Stimulated activated CD8-positive, alpha-beta memory T cell treated with anti-CD3 and anti-CD28 coated beads, Interleukin-12 subunit alpha, Interleukin-12 subunit beta, amount 100 ng/mL, for 1 hour (primary cell): ENCODE measurements around the gene GPATCH2L.

Source experiments
- DNase-seq: peaks from one replicate; pipeline ENCODE4 v3.0.0-alpha.2; 2020; ENCODE audit warnings: low read depth

GPATCH2L gene

DNA sequence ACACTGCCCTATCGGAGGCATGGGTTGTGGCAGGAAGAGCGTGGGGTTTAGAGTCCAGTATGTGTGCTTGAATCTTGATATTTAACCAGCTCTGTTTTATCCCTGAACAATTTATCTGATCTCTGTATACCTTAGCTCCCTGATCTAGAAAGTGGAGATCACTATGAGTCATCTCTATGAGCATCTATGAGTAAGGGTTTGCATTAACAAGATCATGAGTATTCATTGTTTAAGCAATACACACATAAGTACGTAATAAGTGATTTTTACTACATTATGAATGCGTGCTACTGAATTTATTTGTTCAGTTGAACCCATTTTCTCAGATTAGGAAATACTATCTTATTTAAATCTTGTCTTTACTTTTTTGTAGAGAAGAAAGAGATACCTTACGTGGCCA is 49.4 kb downstream of the GPATCH2L start:
- DNase-seq, result no peak

DNA sequence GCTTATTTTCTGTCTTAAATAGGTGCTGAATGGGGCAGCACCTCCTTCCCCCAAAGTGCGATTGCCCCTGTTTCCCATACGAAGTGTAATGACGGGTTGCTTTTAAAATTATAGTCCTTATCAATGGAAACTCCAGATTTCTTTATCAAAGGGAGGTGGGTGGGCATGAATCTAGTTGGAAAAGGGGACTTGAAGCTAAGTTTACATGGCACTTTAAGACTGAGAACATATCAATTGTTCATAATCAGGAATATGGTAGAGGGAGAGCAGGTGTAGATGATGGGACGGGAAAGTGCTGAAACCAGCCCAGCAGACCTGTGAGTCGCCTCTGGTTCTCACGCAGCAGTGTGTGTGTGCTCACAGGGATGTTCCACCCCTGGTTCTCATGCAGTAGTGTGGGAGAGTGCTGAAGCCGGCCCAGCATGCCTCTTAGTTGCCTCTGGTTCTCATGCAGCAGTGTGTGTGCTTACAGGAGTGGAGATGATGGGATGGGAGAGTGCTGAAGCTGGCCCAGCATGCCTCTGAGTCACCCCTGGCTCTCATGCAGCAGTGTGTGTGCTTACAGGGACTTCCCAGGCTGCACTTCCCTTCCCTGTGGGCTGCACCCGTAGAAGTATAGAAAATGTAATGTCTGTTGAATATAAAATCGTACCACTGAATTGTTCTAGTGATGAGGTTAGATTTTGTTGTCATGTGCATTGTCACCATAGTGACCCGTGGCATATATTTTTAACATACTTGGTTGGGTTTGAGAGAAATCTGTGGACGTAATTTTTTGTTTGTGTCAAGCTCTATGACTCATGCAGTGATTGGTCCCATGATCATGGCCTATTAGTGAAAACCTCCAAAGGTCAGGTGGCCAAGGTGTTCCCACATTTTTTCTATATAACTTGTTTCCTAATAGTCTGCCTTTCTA is 51.6 kb downstream of the GPATCH2L start:
- no peak for DNase-seq

DNA sequence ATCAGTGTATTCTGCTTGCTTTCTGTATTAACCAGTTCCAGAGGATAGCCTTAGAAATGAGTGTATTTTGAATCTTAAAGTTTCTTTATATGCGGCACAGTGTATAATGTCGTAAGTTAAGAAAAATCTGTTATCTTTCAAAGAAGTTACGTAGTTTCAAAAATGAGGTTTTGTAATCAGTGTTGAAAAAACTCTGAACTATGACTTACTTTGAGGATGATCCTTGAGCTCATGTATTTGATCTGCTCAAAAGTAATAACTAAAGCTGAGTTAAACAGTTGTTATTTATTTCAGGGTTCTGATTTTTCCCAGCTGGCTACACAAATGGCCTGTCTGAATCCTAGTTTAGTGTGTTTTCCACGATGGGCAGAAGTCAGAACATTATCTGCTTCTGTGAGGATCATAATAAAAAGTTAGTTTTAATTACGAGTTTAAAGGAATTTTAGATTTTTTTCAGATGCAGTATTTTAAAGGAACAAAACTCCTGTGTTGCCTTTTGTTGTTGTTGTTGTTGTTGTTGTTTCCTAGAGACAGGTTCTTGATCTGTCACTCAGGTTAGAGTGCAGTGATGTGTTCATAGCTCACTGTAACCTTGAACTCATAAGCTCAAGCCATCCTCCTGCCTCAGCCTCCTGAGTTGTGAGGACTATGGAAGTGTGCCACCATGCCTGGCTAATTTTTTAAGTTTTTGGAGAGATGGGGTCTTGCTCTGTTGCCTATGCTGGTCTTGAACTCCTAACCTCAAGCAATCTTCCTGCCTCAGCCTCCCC is 52.9 kb downstream of the GPATCH2L start:
- no peak for DNase-seq

DNA sequence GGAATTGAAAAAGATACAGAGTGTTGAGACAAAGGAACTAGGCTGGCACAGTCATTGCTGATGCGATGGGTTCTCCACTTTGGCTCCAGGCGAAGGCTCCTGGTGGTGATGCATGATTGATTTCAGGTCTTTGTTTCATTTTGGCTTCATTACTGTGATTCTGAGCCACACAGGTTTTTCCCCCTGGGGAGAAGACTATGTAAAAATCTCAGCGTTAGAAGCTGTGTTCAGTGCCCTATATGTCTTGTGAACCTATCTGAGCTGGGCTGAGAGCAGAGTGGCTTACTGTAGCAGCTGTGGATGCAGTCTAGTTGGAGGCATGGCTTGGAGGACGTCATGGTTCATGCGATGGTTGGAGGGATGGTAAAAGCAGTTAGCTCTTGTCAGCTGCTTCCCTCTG is 54.0 kb downstream of the GPATCH2L start:
- no peak for DNase-seq

DNA sequence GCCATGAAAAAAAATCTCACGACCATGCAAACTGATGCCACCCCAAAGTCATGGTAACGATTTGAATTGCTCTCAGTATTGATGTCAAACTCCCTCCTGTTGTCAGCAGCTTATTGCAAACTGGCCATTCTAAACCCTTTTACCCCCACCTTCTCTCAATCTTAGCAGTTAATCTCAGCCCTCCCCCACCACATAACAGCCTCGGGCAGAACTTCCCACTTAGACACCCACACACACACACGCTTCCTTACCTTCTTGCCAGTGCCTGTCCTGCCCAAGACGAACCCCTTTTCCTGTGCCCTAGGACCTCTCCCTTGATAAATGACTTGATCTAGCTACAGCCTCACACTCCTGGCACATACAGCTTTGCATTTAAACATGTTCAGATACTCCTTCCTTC is 56.6 kb downstream of the GPATCH2L start:
- DNase-seq, result no peak

DNA sequence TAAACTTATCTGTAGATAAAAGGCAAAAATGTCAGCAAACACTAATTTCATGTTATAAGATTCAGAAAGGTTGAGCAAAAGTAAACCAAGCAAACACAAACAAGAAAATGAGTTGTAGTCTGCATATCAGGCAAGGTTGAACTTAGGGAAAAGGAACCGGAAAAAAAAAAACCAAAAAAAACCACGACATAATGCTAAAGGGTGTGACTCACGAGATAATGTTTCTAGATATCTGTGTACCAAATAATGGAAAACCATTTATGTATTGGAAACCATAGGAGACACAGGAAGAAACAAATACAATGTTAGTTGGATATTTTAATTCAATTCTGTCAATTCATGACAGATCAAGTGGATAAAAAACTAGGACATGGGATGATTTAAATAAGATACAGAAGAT is 60.5 kb downstream of the GPATCH2L start:
- no peak for DNase-seq

DNA sequence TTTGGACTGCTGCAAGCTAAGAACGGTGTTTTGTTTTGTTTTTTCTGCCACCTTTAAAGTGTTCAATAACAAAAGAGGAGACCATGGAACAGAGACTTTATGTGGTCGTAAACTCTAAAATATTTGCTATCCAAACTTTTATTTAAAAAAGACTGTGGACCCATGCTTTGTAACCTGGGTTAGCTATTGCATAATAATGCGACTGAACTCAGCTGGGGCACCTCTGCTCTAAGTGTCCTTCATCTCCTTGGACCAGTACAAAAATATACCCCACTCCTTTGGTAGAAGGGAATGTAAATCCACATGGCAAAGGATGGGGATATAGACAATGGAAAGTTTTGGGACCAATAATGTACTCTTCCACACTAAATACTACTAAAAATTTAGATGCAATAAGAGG is 65.5 kb downstream of the GPATCH2L start:
- DNase-seq, result no peak

DNA sequence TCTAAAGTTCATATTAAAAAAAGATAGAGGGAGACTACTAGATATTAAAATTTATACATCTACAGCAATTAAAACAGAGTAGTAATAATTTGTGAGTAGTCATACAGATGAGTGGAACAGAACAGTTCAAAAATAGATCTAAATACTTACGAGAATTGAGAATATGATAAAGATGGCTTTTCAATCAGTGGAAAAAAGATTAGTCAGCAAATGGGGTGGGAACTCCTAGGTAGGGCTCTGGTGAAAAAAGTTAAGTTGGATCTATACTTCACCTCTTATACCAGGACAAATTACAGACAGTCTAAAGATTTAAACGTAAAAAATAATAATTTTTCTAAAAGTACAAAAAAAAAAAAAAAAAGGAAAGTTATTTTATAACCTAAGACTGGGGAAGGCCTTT is 66.9 kb downstream of the GPATCH2L start:
- DNase-seq, result no peak

DNA sequence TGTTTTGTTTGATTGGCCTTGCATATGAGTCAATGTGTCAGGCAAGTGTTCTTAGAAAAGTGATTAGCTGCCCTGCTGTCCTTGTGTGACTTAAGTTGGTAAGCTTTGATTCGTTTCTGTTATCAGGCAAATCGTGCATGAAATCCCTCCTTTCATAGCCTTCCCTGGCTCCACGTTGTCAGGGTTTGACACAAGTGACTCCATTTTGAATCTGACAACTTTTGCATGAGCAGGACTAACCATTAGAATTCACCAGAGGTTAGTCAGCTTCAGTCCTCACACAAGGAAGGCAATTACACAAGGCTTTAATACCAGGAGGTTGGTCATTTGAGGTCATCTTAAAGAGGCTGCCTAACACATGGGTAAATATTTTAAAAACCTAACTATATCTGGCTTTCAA is 68.2 kb downstream of the GPATCH2L start:
- no peak for DNase-seq

DNA sequence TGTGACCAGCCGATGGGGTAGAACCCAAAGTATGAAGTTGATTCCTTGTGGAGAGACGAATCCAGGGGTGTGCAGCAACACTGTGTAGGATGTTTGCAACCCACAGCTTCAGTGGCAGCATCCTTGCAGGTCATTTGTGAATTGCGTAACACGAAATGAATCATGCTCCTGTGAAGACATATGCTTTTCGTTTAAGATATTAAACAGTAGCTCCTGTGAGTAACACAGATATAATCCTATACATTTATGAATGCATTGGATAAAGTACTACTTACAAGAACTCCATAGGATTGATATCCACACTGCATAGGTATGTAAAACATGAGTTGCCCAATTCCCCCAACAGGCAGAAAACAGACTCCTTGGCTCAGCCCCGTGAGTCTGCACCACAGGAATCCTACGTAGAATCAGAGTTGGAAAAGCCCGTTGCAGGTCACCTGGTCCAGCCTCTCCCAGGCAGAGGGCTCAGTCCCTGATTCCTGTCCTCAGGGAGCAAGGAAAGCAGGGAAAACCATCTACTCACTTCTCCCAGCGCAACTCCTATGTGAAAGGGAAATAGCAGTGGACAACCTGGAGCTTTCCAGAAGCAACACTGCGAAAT is 75.8 kb downstream of the GPATCH2L start:
- DNase-seq, result no peak

DNA sequence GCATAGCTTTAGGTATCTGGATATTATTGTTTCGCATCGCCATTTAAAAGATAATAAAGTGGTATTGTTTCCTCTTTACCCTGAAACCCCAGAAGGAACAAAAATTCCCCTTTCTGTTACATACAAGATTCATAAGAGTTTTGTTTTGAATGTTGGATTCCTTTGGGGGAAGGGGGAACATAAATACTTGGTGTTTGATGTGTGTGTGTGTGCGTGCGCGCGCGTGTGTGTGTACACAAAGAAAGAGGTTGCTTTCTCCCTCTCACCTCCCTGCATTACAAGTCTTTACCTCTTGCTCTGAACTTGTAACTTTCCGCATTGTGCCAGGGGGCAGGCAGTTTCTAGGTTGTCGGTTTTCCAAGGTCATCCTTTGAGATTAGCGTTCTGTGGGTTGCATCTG is 76.4 kb downstream of the GPATCH2L start:
- no peak for DNase-seq

DNA sequence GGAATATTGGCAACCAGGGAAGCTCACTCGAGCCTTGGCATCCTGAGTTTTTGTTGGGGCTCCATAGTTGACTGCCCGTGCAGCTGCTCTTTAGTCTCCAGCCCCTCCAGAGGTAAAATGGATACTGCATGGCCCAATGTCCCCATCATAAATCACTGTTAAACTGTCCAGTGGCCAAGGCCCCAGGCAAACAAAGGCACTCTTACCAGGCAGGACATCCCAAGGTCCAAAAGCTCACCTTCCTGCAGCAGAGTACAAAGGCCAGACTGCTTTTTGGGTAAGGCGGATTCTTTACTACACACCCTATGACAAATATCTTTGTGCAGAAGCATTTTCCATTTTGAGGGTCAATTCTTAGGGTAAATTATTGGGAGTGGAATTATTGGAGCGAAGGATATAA is 81.1 kb downstream of the GPATCH2L start:
- DNase-seq, result no peak

DNA sequence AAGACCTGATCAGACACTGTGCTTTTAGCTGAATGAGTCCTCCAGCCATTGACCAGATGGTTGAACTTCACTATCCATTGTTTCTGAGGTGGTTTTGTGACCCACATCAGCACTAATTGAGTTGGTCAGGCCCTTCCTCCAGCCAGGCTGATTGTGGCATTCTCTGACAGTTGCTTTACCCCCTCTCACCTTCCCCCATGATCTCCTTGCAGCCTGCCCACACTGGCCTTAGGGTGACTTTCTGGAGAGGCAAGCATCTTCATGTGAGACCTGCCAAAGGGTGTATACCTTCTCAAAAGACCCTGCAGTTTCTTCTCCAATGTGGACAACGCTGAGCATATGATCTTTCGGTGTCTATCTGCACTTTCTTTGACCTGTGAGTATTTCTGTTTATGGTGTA is 83.9 kb downstream of the GPATCH2L start:
- no peak for DNase-seq

DNA sequence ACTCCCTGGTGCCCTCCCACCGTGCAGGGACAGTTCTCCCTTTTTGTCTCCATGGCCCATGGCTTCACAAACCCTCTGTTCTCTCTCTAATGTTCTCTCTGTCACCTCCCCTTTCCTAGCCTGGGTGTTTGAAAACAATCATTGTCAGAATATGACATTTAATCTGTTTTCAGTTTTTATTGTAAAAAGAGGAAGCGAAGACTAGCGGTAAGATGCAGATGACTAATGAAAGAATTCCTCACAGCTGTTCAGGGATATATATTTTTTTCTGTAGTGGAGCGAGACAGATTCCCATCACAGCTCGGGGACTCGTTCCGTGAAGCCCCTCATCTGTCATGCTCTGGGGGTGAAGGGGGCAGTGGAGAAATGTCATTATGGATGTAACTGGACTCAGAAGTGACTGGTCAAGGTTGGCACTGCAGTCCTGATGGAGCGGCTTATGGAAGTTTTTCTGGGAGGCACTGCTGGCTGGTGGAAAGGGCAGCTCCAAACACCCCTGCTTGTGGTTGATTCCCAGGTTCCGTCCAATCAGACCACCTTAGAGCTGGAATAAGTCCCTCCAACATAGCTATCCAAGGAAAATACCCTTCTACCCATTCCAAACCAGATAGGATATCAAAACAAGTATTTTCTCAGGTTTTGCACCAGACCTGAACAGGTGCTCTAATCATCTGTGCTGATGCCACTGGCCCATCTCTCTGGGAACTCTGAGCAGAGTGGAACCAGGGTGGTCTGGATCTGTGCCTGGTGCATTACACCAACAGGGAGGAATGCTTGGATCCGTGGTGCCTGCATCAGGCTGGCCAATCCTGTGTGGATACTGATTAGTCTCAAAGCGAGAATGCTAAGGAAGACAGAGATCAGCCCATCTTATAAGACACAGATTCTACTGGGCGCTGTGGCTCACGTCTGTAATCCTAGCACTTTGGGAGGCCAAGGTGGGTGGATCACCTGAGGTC is 84.7 kb downstream of the GPATCH2L start:
- no peak for DNase-seq

DNA sequence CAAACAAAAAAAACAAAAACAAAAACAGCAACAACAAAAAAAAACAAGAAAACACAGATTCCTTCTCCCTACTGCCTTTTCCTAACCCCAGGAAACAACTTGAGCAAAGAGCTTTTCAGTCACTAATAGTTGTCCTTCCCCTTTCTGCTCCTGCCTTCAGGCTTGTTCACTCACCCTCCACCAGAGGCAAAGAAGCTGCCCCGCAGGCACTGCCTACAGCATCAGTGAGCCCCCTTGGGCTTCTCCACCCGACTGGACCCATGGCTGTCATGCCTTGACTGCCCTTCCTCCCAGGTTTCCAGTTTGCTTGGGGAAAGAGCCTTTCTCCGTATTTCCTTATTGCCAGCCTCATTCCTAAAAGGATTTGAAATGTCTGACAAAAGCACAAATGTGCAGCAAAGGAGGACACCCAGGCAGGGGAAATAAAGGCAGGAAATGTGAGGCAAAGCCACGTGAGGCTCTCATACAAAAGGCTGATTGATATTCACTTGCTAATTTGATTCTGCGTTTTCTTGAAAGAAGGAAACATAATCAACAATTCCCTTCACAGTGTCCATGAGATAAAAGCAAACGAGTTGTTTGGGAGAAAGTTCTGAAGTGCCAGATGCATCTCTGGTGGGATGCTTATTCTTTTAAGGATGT is 85.7 kb downstream of the GPATCH2L start:
- no peak for DNase-seq

DNA sequence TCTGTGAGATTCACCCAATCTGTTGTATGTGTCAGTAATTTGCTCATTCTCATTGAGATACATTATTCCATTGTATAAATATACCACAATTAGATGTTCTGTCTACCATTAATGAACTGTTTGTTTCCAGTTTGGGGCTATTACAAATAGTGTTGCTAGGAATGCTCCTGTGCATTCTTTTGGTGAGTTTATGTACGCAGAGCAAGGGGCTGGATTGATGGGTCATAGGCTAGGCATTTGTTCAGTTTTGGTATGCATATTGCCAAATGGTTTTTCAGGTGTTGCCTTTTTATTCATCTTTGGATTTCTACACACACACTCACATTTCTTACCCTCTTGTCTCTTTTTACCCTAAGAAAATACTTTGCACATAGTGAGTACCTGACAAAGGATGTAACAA is 93.4 kb downstream of the GPATCH2L start:
- DNase-seq, result no peak

DNA sequence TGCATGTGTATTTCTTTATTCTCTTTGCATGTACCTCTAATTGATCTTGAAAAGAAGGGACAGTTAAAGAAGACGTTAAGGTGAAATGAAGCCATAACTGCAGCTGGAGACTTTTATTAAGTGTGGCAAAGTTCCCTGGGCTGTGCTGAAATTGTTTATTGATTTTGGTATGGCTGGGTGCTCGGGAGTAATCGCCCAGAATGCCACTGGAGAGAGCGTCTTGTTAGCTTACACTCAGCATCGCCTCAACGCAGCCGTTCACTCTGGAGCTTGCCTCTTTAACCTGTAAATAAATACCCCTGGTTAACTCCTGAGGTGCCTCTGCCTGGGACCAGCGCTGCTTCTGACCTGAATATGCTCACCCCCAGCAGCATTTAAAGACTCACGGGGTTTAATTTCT is 98.6 kb downstream of the GPATCH2L start:
- no peak for DNase-seq

DNA sequence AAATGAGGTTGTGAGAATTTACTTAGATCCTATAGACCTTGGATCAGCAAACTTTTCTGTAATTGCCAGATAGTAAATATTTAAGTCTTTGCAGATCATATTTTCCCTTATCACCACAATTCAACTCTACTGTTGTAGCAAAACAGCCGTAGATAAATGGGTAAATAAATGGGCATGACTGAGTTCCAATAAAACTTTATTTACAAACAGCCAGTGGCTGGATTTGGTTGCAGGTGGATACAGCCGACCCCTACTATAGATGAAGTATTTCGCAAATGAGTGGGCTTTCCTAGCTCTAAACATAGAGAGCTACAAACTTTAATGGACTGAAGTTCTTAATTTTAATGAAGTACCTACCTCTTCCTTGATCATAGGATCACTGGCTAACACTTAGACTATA is 100.7 kb downstream of the GPATCH2L start:
- no peak for DNase-seq

DNA sequence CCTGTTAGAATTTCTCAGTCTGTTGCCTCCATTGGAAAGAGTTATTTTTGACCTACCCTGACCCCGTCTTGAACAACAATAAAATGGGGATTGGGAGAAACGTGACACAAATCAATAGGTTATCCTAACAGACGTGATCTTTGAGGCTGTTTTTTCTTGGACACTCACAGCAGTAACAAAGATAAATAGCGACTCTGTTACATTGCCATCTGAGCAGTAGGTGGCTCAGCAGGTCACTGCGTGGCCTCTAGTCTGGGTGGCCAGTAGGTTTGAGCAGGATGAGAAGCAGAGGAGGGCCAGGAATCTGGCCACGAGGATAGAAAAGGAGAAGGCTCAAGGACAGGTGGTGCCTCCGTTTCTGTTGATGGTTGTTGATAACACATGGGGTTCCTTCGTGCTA is 101.4 kb downstream of the GPATCH2L start:
- DNase-seq, result no peak

DNA sequence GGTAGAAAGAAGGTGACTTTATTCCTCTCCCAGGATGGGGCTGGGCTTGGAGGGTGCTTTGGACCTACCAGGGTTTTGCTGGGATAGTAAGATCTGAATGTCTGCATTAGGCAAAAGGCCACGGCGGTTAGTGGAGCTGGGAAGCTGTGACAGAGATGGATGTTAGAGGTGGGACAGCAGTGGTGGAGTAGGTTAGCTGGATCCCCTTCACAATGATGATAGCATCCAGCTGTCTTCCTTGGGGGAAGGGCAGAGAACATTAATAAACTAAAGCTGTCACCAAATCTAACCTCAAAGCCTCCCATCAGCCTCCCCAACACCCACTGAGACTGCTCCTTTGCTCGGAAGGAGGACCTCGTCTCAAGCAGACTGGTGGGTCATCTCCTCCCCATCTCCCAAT is 104.8 kb downstream of the GPATCH2L start:
- no peak for DNase-seq

DNA sequence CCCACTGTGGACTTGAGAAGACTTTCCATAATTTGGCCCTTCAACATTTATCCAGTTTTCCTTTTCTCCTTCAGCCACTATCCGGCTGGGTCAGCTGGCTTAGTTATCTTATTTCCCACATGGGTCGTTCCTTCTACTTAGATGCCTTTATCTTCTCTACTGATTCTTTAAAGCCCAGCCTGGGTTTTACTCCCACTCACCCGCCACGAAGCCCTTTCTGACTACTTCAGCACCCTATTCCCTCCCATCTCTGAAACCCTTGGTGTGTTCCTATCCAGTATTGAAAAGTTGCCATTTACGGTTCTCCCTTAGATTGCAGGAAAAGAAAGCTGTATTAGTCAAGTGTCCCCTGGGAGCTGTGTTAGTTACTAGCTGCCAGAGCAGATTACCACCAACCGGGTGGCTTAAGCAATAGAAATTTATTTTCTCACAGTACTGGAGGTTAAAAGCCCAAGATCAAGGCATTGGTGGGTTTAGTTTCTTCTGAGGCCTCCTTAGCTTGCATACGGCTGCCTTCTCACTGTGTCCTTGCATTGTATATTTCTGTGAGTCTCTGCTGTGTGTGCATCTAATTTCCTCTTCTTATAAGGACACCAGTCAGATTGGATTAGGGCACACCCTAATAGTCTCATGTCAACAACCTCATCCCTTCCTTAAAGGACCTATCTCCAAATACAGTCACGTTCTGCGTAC is 105.5 kb downstream of the GPATCH2L start:
- no peak for DNase-seq
